WTC11 (cell line): ENCODE results near the gene NUAK2. TPM values are rescaled to one million over a fixed set of nuclear protein-coding genes. Genes with fewer than 3 reads are reported as not detected.

ENCODE experiments used
- ATAC-seq: fragments of 200-7000 bp; cut with Tn5 transposase; 2 replicates; pipeline ENCODE4 v1.10.0; 2021; ENCODE audit warnings: mild to moderate bottlenecking, moderate library complexity
- CTCF ChIA-PET: fragments of 300-600 bp; sonication (Branson Sonifier 250); formaldehyde crosslinking; loops from one replicate; lab custom pipeline; 2021; ENCODE audit warnings: antibody characterized with exemption; lab: Charles Lee
- POLR2A ChIA-PET: fragments of 350-600 bp; sonication (Branson Sonifier 250); formaldehyde crosslinking; loops from one replicate; lab custom pipeline; 2021; ENCODE audit warnings: antibody characterized with exemption; lab: Charles Lee
- DNase-seq: peaks from one replicate; pipeline ENCODE4 v3.0.0; 2021; ENCODE audit warnings: low spot score
- H3K27ac Mint-ChIP-seq: 2 replicates; pipeline ENCODE4 v1.8.0; 2021; ENCODE audit warnings: mixed read lengths
- H3K27me3 Mint-ChIP-seq: 2 replicates; pipeline ENCODE4 v1.8.0; 2021; ENCODE audit warnings: low read depth, mild to moderate bottlenecking, moderate library complexity, mixed read lengths
- H3K36me3 Mint-ChIP-seq: 2 replicates; pipeline ENCODE4 v1.8.0; 2021; ENCODE audit warnings: mixed read lengths
- H3K4me1 Mint-ChIP-seq: 2 replicates; pipeline ENCODE4 v1.8.0; 2022; ENCODE audit warnings: mixed read lengths
- H3K4me3 Mint-ChIP-seq: 2 replicates; pipeline ENCODE4 v1.8.0; 2021; ENCODE audit warnings: mild to moderate bottlenecking, moderate library complexity, mixed read lengths
- H3K9me3 Mint-ChIP-seq: 2 replicates; pipeline ENCODE4 v1.8.0; 2021; ENCODE audit warnings: mixed read lengths
- ATF1 ChIP-seq: sonication (generic); formaldehyde crosslinking; IDR thresholded peaks from 2 replicates; pipeline ENCODE4 v1.8.1; 2023; ENCODE audit warnings: mild to moderate bottlenecking, moderate library complexity, missing genetic modification reagents
- CBFB ChIP-seq: sonication (generic); formaldehyde crosslinking; IDR thresholded peaks from 2 replicates; pipeline ENCODE4 v1.8.1; 2022; ENCODE audit warnings: mild to moderate bottlenecking, low read depth, missing genetic modification reagents
- ELF4 ChIP-seq: sonication (generic); formaldehyde crosslinking; IDR thresholded peaks from 2 replicates; pipeline ENCODE4 v1.8.1; 2022; ENCODE audit warnings: low read depth, mild to moderate bottlenecking, moderate library complexity, missing genetic modification reagents
- ETV6 ChIP-seq: sonication (generic); formaldehyde crosslinking; IDR thresholded peaks from 2 replicates; pipeline ENCODE4 v1.8.1; 2022; ENCODE audit warnings: mild to moderate bottlenecking, missing genetic modification reagents
- FOXK1 ChIP-seq: sonication (generic); formaldehyde crosslinking; IDR thresholded peaks from 2 replicates; pipeline ENCODE4 v1.8.0; 2022; ENCODE audit warnings: mild to moderate bottlenecking, moderate library complexity, missing genetic modification reagents
- FOXP1 ChIP-seq: sonication (generic); formaldehyde crosslinking; IDR thresholded peaks from 2 replicates; pipeline ENCODE4 v1.8.0; 2022; ENCODE audit warnings: missing genetic modification reagents, mild to moderate bottlenecking, moderate library complexity, borderline replicate concordance
- FOXP4 ChIP-seq: sonication (generic); formaldehyde crosslinking; IDR thresholded peaks from 2 replicates; pipeline ENCODE4 v1.8.0; 2022; ENCODE audit warnings: mild to moderate bottlenecking, missing genetic modification reagents
- GABPB1 ChIP-seq: sonication (generic); formaldehyde crosslinking; IDR thresholded peaks from 2 replicates; pipeline ENCODE4 v1.8.1; 2023; ENCODE audit warnings: mild to moderate bottlenecking, missing genetic modification reagents
- HMGXB4 ChIP-seq: sonication (generic); formaldehyde crosslinking; IDR thresholded peaks from 2 replicates; pipeline ENCODE4 v1.8.1; 2023; ENCODE audit warnings: mild to moderate bottlenecking, moderate library complexity, missing genetic modification reagents
- JUN ChIP-seq: sonication (generic); formaldehyde crosslinking; IDR thresholded peaks from 2 replicates; pipeline ENCODE4 v1.8.0; 2023; ENCODE audit warnings: mild to moderate bottlenecking, missing genetic modification reagents
- MAX ChIP-seq: sonication (generic); formaldehyde crosslinking; IDR thresholded peaks from 2 replicates; pipeline ENCODE4 v1.8.0; 2022; ENCODE audit warnings: mild to moderate bottlenecking, missing genetic modification reagents
- NFE2L1 ChIP-seq: sonication (generic); formaldehyde crosslinking; IDR thresholded peaks from 2 replicates; pipeline ENCODE4 v1.8.1; 2023; ENCODE audit warnings: missing genetic modification reagents
- USF1 ChIP-seq: sonication (generic); formaldehyde crosslinking; IDR thresholded peaks from 2 replicates; pipeline ENCODE4 v1.8.0; 2022; ENCODE audit warnings: mild to moderate bottlenecking, missing genetic modification reagents
- ZBTB43 ChIP-seq: sonication (generic); formaldehyde crosslinking; IDR thresholded peaks from 2 replicates; pipeline ENCODE4 v1.8.1; 2023; ENCODE audit warnings: mild to moderate bottlenecking, missing genetic modification reagents
- ZNF121 ChIP-seq: sonication (generic); formaldehyde crosslinking; IDR thresholded peaks from 2 replicates; pipeline ENCODE4 v1.8.0; 2023; ENCODE audit warnings: missing genetic modification reagents
- ZNF423 ChIP-seq: fragments of 250-450 bp; sonication (Bioruptor Pico); IDR thresholded peaks from 2 replicates; pipeline ENCODE4 v2.1.2; 2022; ENCODE audit warnings: mild to moderate bottlenecking, moderate library complexity
- total RNA-seq: library from RNA; stranded (reverse); gene quantifications from 3 replicates; pipeline ENCODE4 v1.2.3, GENCODE V29; 2021

NUAK2 gene
- total RNA-seq, 1 experiment from 2014 or later = 8.7 TPM

GRCh38 chr1:205284420-205285144 is 37.0 kb downstream of the NUAK2 start:
- peak; percentile 89 for ATAC-seq
- peaks cover 49% of the 10 kb centered on the region for H3K4me1 Mint-ChIP-seq
- no peak overlapping the region for H3K4me3 Mint-ChIP-seq
- H3K36me3 Mint-ChIP-seq = no peaks in the 10 kb centered on the region
- H3K27me3 Mint-ChIP-seq = no peaks in the 10 kb centered on the region
- H3K27ac Mint-ChIP-seq = peak overlapping the region; percentile 90
- POLR2A ChIA-PET = interaction anchor here (0.7 to 3.3 kb wide), 10 partner anchors 9 to 37 kb away, joined by 3 to 54 read pairs (median 4); partner anchors contain the start of gene NUAK2
- DNase-seq = peak; percentile 80
- TF ChIP-seq MAX (CRISPR knock-in tag) (peak; percentile 76), HMGXB4 (CRISPR knock-in tag) (0 out of 2 replicates have a peak, but pooled peaks have one; percentile 39), ETV6 (CRISPR knock-in tag) (0 out of 2 replicates have a peak, but pooled peaks have one; percentile 18), ZNF121 (CRISPR knock-in tag) (peak; percentile 80), ZNF423 (CRISPR knock-in tag) (no peak), ATF1 (CRISPR knock-in tag) (no peak), JUN (CRISPR knock-in tag) (peak; percentile 50; the same call in 1 of the 2 replicates), FOXK1 (CRISPR knock-in tag) (peak; percentile 66; the same call in 1 of the 2 replicates), CBFB (CRISPR knock-in tag) (no peak), GABPB1 (CRISPR knock-in tag) (peak; percentile 76), ZBTB43 (CRISPR knock-in tag) (peak; percentile 65), FOXP1 (CRISPR knock-in tag) (0 out of 2 replicates have a peak, but pooled peaks have one; percentile 11), FOXP4 (CRISPR knock-in tag) (0 out of 2 replicates have a peak, but pooled peaks have one; percentile 30), ELF4 (CRISPR knock-in tag) (no peak), NFE2L1 (0 out of 2 replicates have a peak, but pooled peaks have one; percentile 15), USF1 (CRISPR knock-in tag) (peak; percentile 45; the same call in 1 of the 2 replicates)
- CTCF ChIA-PET = interaction anchor here (0.6 to 4.0 kb wide), 19 partner anchors 10 to 223 kb away, joined by 3 to 45 read pairs (median 4); partner anchors contain the start of genes NUAK2 and TMCC2
- H3K9me3 Mint-ChIP-seq = peaks cover 4% of the 10 kb centered on the region; the same call in 1 of the 2 replicates
